Fibroblast of the aortic adventitia (primary cell): Measurements from ENCODE around the gene RTN3. TPM values are rescaled to one million over a fixed set of nuclear protein-coding genes. Genes with fewer than 3 reads are reported as not detected.
A peak's percentile ranks its signal among the peaks of the same experiment; 100 is the strongest.

ENCODE experiments used
- DNase-seq: peaks from one replicate; pipeline ENCODE4 v3.0.0-alpha.2; 2010; ENCODE audit warnings: low read depth
- H3K4me3 ChIP-seq: 2 replicates; pipeline ENCODE4 v1.5.1; 2011; ENCODE audit warnings: low read depth, mild to moderate bottlenecking, control low read depth, low read length, moderate library complexity
- CTCF ChIP-seq: IDR thresholded peaks from 2 replicates; pipeline ENCODE4 v1.5.1; 2011; ENCODE audit warnings: mild to moderate bottlenecking, low read length, control low read depth, inconsistent platforms; ENCODE audit not compliant: insufficient read depth
- total RNA-seq: library from RNA; depleted of rRNA; stranded (reverse); fragments of >200 nt; gene quantifications from 2 replicates; pipeline ENCODE4 v1.2.3, GENCODE V29; 2012; ENCODE audit warnings: low replicate concordance

RTN3 gene
- total RNA-seq, 1 donor: 151 TPM

GRCh38 chr11:63765688-63766241 is 84.5 kb downstream of the RTN3 start:
- no peak for TF ChIP-seq CTCF
- no peak for DNase-seq
- peak overlapping the region; percentile 81 for H3K4me3 ChIP-seq

DNA sequence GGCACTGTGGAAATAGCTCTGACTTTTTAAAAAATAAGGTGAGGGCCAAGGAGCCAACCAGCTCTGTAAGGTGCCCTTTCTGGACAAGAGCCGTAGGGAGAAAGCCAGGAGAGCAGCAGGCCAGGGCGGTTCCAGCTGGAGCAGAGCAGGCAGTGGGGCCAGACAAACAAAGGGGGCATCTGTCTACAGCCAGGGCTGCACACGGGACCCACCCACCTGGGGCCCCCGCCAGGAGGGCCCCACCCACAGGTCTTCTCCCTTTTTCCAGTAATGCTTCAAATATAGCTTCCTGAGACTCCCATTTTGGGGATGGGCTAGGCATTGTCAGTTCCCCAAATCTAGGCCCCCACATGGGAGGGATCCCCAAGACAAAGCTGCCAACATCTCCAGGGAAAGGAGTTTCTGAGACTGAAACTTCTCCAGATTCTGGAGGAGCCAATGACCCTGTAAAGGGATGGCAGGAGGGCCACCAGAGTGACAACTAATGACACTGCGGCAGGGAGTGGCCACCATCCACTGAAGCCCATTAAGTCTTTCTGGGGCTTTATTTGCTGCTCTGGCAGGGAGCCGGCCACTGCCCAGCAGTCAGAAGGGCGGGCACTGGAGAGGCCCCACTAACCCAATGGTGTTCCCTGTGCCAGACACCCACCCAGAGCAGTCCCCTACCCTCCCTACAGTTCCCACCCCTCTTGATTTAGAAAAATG is 85.4 kb downstream of the RTN3 start:
- TF ChIP-seq CTCF: no peak
- no peak for DNase-seq
- H3K4me3 ChIP-seq: peak overlapping the region; percentile 81

DNA sequence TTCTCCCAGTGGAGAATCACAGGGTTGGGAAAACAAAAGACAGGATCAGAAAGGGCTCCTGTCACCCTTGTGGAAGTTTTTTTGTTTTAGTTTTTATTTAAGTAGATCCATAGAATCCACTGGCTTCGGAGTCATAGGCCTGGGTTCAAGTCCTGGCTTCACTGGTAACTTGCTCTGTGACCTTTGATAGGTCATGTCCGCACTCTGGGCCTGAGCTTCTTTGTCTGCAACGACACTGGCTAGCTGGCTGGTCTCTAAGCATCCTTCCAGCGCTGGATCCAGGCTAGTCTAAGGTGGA is 85.9 kb downstream of the RTN3 start:
- TF ChIP-seq CTCF: no peak
- no peak for DNase-seq
- H3K4me3 ChIP-seq: peak overlapping the region; percentile 81

DNA sequence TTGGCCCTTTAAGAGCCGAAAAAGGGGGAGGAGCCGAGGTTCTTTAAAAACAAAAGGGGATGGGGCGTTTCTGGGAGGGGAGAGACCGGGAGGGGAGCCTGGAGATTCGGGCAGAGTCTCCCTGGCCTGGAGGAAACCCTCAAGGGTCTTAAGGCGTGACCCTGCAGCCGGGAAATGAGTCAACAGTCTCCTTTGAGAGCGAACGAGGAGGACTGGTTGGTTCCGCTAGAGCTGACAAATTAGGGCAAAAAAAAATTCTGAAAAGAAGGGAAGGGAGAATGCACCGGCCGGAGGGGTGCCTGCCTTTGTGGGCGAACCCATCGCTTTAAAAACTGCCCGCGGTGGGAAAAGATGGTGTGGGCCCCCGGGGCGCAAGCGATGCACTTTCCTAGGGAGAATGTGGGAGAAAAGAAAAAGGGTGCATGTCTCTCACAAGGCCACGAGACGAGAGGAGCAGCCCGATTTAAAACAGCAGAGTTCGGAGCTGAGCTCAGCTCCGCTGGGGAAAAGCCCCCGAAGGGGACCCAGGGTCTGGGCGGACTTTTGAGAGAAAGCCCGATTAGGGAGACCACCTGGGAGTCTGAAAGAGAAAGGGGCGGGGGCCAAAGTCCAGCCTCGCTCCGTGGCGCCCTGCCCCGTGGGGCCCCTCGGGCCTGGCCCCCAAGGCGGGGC is 86.4 kb downstream of the RTN3 start:
- TF ChIP-seq CTCF: no peak
- DNase-seq: peak; percentile 88
- peak overlapping the region; percentile 81 for H3K4me3 ChIP-seq

GRCh38 chr11:63768237-63769041 is 87.1 kb downstream of the RTN3 start, which contains the start of gene ZFTA:
Gene ZFTA (minus strand): TSS chr11:63768775. CDS start chr11:63768622, 153 bp downstream.
- DNase-seq: peak; percentile 55
- TF ChIP-seq CTCF: peak; percentile 49
- peak within 1 kb of the TSS; percentile 81 for H3K4me3 ChIP-seq

DNA sequence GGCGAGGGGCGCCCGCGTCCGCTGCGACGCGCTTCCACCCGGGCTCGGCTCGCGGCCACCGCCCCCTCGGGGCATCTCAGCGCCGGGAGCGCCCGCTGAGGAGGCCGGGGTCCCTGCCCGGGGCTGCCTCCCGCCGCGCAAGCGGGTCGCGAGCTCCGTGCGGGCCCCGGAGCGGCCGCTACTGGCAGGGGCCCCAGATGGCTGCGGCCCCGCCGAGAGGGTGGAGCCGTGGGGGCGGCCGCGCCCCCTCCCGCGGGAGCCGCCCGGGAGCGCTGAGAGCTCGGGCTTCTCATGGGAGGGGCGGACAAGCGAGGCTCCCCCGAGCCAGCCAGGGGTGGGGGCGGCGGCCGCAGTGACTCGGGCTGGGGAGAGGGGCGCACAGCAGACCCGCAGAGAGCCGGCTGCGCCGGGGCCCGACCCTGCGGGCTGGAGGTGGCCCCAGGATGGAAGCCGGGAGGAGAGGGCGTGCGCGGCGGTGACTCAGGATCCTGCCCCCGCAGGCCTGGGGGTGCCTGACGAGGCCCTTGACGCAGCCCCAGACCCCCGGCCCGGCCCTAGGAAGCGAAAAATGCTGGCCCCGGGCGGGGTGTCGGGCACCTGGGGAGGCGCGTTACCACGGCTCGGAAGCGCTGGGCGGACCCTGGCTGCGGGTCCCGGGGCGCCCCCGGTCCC is 87.9 kb downstream of the RTN3 start:
- no peak for DNase-seq
- no peak for TF ChIP-seq CTCF
- H3K4me3 ChIP-seq: peak overlapping the region; percentile 81
